22Rv1 (cell line): Measurements from ENCODE around the gene ROR1.

Experiments used
- CTCF ChIP-seq: fragments of 450-650 bp; IDR thresholded peaks from 2 replicates; pipeline ENCODE4 v1.5.1; 2017; ENCODE audit warnings: mild to moderate bottlenecking
- ZFX ChIP-seq: fragments of 450-650 bp; IDR thresholded peaks from 2 replicates; pipeline ENCODE4 v1.6.1; 2017; ENCODE audit warnings: antibody characterized with exemption, borderline replicate concordance

DNA sequence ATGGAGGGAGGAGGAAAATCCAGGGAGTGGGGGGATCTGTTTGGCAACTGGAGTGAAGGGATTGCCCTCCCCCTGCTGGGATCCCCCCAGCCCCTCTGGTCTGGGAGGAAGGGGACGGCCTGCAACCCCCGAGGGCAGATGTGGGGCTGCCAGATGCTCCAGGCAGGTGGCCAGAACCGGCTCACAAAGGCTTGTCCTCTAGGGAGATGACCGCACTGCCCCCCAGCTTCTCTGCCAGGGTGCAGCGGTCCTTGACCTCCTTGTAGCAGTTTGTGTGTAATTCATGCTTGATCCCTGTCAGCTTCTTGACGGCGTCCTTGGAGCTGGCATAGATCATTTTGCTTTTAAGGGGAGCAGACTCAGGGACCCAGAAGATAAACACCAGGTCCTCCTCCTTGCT is 69.2 kb downstream of the ROR1 start:
- TF ChIP-seq CTCF (no peak), ZFX (no peak)
